ENCODE results near the gene STKLD1.
A peak's percentile ranks its signal among the peaks of the same experiment; 100 is the strongest.

- TF ChIP-seq, protein P1, sequence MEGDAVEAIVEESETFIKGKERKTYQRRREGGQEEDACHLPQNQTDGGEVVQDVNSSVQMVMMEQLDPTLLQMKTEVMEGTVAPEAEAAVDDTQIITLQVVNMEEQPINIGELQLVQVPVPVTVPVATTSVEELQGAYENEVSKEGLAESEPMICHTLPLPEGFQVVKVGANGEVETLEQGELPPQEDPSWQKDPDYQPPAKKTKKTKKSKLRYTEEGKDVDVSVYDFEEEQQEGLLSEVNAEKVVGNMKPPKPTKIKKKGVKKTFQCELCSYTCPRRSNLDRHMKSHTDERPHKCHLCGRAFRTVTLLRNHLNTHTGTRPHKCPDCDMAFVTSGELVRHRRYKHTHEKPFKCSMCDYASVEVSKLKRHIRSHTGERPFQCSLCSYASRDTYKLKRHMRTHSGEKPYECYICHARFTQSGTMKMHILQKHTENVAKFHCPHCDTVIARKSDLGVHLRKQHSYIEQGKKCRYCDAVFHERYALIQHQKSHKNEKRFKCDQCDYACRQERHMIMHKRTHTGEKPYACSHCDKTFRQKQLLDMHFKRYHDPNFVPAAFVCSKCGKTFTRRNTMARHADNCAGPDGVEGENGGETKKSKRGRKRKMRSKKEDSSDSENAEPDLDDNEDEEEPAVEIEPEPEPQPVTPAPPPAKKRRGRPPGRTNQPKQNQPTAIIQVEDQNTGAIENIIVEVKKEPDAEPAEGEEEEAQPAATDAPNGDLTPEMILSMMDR (IDR thresholded peaks at IDR 0.05): peak in 1 of 5 experiments; percentile 26
- peak; percentile 34 to 86 for TF ChIP-seq EP300 (IDR thresholded peaks at IDR 0.05)
- TF ChIP-seq POLR2A (IDR thresholded peaks at IDR 0.05): peak in 1 of 2 donors; percentile 15
Measured at GRCh38 chr9:133417541-133418461, 41.6 kb downstream of the STKLD1 start, which contains the start of gene REXO4.

Measured in tibial nerve (tissue), 4 donors.